GM21576 (cell line): ENCODE data around the gene SPOCK2.

ENCODE experiments used
- ATAC-seq: cut with Tn5 transposase; IDR thresholded peaks from one replicate; pipeline ENCODE4 v1.9.1; 2021; ENCODE audit warnings: mild to moderate bottlenecking, moderate library complexity; ENCODE audit not compliant: unreplicated experiment

SPOCK2 gene

GRCh38 chr10:72012796-72013195, 75.6 kb downstream of the SPOCK2 start:
- no peak for ATAC-seq

- ATAC-seq = no peak
Observed at GRCh38 chr10:72011976-72012512, 76.3 kb downstream of the SPOCK2 start.

GRCh38 chr10:72011468-72011867, 76.9 kb downstream of the SPOCK2 start:
- ATAC-seq = no peak

- ATAC-seq = no peak
Observed at GRCh38 chr10:72011016-72011415, 77.3 kb downstream of the SPOCK2 start.

GRCh38 chr10:72010234-72010973, 77.9 kb downstream of the SPOCK2 start:
- no peak for ATAC-seq

- ATAC-seq = no peak
Observed at GRCh38 chr10:72009425-72010081, 78.8 kb downstream of the SPOCK2 start.

GRCh38 chr10:72009051-72009424, 79.3 kb downstream of the SPOCK2 start:
- ATAC-seq = no peak
